ENCODE data around the gene PPP2R5C.
"Not testable (repeated sequence)": the region's sequence is repeated elsewhere in the genome, so short reads cannot be mapped to it uniquely, and the experiment has no call there.

PPP2R5C gene

DNA sequence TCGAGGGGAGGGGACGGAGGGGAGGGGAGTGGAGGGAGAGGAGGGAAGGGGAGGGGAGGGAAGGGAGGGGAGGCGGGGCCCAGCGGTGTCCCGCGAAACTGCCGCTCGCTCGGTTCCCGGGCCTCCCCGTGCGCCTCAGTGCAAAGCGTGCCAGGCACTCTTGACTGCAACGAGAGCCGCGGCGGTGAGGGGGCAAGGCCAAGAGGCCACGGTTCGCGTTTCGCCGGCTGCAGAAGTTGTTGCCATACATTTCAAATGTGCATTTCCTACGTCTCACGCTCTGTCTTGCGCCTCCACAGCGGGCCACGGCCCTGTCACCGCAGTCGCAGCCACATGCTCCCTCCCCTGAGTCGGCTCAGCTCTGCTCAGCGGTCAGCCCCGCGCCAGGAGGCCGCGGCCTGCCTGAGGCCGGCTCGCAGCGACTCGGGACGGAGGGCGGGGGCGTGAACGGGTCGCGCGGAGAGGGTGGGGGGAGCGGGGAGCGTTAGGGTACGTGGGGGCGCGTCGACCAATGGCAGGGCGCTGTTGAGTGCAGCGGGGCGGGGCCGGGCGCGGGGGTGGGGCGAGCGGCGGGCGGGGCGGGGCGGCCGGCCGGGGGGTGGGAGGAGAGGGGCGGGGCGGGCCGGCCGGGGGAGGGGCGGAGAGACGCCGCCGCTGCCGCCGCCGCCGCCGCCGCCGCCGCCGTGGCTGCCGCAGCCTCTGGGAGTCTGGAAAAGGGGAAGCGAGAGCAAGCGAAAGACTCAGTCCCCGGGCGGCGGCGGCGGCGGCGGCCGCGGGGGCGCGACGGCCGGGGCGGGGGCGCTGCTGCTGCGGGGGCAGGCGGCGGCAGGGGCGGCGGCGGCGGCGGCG, at the start of gene PPP2R5C:
Gene PPP2R5C (plus strand): TSS at position 678 of the 849 bp plus-strand sequence. CDS start 185 bp downstream, outside the sequence.
- DNase-seq, result peak; percentile 87 to 88

- DNase-seq, result not testable (repeated sequence)
These were observed 49.7 kb upstream of the PPP2R5C start for GRCh38 chr14:101711857-101712233.

- DNase-seq, result not testable (repeated sequence)
These were observed 49.2 kb upstream of the PPP2R5C start for GRCh38 chr14:101712341-101712740.

DNA sequence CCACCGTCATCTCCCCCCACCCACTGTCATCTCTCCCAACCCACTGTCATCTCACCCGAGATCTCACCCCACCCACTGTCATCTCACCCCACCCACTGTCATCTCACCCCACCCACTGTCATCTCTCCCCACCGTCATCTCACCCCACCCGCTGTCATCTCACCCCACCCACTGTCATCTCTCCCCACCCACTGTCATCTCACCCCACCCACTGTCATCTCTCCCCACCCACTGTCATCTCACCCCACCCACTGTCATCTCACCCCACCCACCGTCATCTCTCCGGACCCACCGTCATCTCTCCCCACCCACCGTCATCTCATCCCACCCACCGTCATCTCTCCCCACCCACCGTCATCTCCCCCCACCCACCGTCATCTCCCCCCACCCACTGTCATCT, 48.4 kb upstream of the PPP2R5C start:
- not testable (repeated sequence) for DNase-seq

- DNase-seq, result no peak
These were observed 47.7 kb upstream of the PPP2R5C start for GRCh38 chr14:101713621-101714349.

DNA sequence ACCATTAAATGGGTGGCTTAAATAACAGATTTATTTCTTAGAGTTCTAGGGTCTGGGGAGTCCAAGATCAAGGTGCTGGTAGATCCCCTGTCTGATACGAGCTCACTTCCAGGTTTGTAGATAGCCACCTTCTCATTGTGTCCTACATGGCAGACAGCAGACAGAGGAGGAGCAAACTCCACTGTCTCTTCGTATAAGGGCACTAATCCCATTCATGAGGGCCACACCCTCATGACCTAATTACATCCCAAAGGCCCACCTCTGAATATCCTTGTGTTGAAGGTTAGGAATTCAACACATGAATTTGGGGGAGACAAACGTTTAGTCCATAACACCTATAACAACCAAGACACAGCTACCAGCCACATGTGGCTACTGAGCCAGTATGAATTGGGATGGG, 47.1 kb upstream of the PPP2R5C start:
- DNase-seq, result no peak

DNA sequence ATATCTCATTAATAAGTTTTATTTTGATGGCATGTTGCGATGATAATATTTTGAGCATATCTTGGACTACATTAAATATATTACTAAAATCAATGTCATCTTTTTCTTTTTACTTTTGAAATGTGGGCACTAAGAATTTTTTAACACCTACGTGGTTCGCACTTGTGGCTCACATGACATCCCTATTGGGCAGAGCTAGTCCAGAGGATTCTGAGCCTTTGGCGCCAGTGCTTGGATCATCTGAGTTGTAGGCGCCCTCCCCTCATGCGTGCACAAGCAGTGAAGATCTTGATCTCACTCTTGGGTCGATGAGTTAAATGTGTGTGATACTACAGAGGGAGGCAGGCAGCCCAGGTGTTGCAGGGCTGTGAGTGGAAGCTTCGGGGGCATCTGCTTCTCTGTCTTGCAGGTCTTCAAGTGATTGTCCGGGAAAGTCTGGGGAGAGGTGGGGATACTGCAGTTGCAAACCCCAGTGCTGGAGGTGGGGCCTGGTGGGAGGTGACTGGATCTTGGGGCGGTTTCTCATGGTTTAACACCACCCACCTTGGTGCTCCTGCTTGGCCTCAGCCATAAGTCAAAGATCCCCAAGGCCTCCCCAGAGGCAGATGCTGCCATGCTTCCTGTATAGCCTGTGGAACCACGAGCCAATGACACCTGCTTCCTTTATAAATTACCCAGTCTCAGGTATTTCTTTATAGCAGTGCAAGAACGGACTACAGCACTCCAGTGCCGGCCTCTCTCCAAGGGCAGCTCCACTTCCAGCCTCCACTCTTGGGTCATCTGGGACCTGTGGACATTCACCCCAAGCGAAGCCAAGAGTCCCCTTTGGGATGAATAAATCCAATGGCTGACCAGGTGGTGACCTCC, 46.1 kb upstream of the PPP2R5C start:
- no peak for DNase-seq

GRCh38 chr14:101716077-101716950, 45.2 kb upstream of the PPP2R5C start:
- no peak for DNase-seq

GRCh38 chr14:101716956-101717662, 44.4 kb upstream of the PPP2R5C start:
- DNase-seq, result no peak

- no peak for DNase-seq
These were observed 43.6 kb upstream of the PPP2R5C start for GRCh38 chr14:101717663-101718490.

DNA sequence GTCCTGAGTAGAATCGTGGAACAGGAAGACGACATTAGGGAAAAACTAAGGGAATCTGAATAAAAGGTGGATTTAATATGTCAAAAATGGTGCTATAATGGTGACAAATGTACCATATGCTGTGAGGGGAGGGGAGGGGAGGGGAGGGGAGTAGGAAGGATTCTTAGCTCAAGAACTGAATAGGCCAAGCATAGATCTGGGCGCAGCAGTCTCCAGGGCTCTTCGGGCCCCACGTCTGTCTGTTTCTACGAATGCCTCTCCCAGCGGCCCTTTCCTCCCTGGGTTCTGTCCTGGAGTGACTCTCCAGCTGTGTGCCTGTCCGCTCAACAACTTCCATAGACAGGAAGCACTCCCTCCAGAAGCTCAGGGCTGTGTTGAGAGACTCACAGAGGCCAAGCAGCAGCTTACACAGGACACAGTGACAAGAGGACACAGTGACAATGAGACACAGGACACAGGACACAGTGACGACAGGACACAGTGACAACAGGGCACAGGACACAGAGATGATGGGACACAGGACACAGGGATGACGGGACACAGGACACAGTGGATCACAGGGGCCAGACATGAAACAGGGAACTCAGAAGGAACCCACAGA, 42.4 kb upstream of the PPP2R5C start:
- DNase-seq, result no peak

DNA sequence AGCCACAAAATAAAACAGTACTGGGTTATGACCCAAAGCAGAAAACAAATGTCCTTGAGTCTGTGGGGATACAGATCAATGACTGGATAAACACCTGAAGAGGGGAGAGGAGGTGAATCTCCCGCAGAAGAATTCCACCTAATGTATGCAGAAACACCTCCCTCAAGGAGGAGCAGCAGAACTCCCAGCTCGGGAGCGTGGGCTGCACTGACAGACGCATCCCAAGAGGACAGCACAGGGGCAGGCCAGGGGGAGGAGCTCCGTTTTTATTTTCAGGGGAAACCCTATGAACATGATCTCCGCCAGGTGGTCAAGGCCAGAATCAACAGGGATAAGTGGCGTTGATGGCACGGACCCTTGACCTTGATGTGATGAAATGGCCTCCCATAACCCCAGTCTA, 41.8 kb upstream of the PPP2R5C start:
- DNase-seq, result no peak

GRCh38 chr14:101721111-101721510, 40.4 kb upstream of the PPP2R5C start:
- no peak for DNase-seq

- DNase-seq, result peak; percentile 62 to 73
These were observed 39.4 kb upstream of the PPP2R5C start for GRCh38 chr14:101721951-101722661.

DNA sequence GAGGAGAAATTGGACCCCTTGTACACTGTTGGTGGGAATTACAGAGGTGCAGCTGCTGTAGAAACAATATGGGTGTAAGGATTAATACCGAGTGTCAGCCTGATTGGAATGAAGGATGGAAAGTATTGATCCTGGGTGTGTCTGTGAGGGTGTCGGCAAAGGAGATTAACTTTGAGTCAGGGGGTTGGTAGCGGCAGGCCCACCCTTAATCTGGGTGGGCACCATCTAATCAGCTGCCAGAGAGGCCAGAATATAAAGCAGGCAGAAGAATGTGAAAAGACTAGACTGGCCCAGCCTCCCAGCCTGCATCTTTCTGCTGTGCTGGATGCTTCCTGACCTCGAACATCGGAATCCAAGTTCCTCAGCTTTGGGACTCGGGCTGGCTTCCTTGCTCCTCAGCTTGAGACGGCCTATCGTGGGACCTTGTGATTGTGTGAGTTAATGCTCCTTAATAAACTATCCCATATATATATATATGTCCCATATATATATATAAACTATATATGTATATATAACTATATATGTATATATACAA, 38.4 kb upstream of the PPP2R5C start:
- no peak for DNase-seq

DNA sequence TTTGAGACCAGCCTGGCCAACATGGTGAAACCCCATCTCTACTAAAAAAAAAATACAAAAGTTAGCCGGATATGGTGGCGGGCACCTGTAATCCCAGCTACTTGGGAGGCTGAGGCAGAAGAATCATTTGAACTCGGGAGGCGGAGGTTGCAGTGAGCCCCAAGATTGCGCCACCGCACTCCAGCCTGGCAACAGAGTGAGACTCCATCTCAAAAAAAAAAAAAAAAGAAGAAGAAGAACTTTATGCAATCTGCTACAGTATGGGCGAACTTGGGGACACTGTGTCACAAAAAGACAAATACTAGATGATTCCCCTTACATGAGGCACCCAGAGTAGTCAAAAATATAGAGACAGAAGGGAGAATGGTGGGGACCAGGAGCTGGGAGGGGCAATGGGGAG, 35.9 kb upstream of the PPP2R5C start:
- DNase-seq, result not testable (repeated sequence)

DNA sequence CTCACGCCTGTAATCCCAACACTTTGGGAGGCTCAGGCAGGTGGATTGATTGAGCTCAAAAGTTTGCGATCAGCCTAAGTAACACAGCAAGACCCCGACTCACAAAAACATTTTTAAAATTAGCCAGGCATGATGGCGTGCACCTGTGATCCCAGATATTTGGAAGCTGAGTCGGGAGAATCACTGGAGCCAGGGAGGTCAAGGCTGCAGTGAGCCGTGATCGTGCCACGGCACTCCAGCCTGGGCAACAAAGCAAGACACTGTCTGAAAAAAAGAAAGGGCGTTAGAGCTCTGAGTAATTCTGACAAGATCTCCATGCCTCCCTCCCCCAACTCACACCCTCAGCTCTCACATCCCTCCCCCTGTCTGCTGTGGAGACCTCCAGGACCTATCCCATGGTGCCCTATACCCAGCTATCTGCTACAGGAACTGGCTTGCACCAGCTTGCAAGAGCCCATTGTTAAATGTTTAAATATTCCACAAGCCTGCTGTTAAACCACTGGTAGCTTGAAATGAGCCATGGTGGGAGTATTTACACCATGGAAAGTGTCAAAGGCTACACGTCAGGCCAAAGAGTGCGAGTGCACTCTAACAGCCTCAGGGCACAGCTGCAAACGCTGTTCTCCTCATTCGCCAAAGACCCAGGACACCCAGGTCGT, 35.1 kb upstream of the PPP2R5C start:
- DNase-seq, result no peak

DNA sequence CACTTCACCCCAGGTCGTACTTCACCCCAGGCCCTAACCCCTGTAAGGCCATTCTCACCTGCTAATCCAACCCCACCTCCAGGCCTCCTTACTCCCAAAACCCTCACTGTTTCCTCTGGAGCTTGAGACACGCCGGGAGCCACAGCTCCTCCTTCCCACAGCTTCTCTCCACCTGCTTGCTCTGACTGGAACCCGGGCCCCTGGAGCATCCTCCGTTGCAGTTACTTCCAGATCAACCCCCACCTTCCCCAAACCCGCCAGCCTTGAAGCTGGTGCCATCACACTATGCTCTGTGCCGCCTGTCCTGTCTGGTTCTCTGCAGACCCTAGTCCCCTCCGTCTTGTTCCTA, 34.6 kb upstream of the PPP2R5C start:
- no peak for DNase-seq
